ENCODE results near the gene TASOR2. TPM values are rescaled to one million over a fixed set of nuclear protein-coding genes. Genes with fewer than 3 reads are reported as not detected.

Gene TASOR2
- total and polyA plus RNA-seq, 2 donors (not counting 3 experiments of a cell fraction or from before 2014, with no cell fraction given), result 13.6 to 49.9 TPM

- DNase-seq (ENCODE audit: low read depth, low spot score) (no peak), FAIRE-seq (no peak)
- intact Hi-C loops (cut with micrococcal nuclease) (no loop called here), dilution Hi-C loops (cut with MboI; ENCODE audit: extremely low pct_ligation_motif_present, low sequenced_read_pairs) (no loop called here)
- Histone ChIP-seq H3K9me3 (replicated peaks; ENCODE audit: control insufficient read depth, insufficient read depth, low read length) (no peaks in the 10 kb centered on the region), H3K36me3 (ENCODE audit: control insufficient read depth in 2 of 2, extremely low read depth in 1 of 2, insufficient read depth in 2 of 2, low read length in 2 of 2) (no peaks in the 10 kb centered on the region), H3K9me1 (replicated peaks; ENCODE audit: control insufficient read depth, extremely low read depth, insufficient read depth, low read length) (no peaks in the 10 kb centered on the region), H3K9ac (replicated peaks; ENCODE audit: extremely low read depth, insufficient read depth, low read length) (no peak overlapping the region), H3K4me1 (ENCODE audit: control insufficient read depth, extremely low read depth, insufficient read depth, low read length) (no peaks in the 10 kb centered on the region), H3K79me2 (ENCODE audit: control insufficient read depth, insufficient read depth, low read length) (peaks cover 57% of the 10 kb centered on the region), H3K4me2 (ENCODE audit: insufficient read depth, low read length) (no peak overlapping the region), H3K4me3 (replicated peaks in 1 of 3; ENCODE audit: insufficient read depth in 1 of 3, low read depth in 1 of 3, low read length in 3 of 3) (no peak overlapping the region), H2AFZ (ENCODE audit: low read depth, low read length) (no peak overlapping the region), H3K27ac (ENCODE audit: insufficient read depth, low read depth, low read length) (no peak overlapping the region), H4K20me1 (replicated peaks; ENCODE audit: control insufficient read depth, extremely low read depth, insufficient read depth, low read length) (no peaks in the 10 kb centered on the region), H3K27me3 (ENCODE audit: control insufficient read depth in 2 of 2, insufficient read depth in 2 of 2, low read length in 2 of 2) (no peaks in the 10 kb centered on the region)
- ChIA-PET POLR2A (no interaction called here), CTCF (interaction anchor here (1.1 kb wide), 1 partner anchor 9 kb away, joined by 3 read pairs; no protein-coding TSS in a partner anchor)
- no TSS peak for BruUV-seq (replicated peaks)
- TF ChIP-seq POLR2A (IDR thresholded peaks at IDR 0.05; ENCODE audit: low read depth, low read length) (no peak), FOS (IDR thresholded peaks at IDR 0.05; ENCODE audit: borderline replicate concordance, insufficient read depth, low read length) (no peak), POLR2AphosphoS5 (IDR thresholded peaks at IDR 0.05; ENCODE audit: insufficient read depth, low read depth, low read length) (no peak), JUN (IDR thresholded peaks at IDR 0.05; ENCODE audit: borderline replicate concordance, insufficient read depth, insufficient read length, low read depth) (no peak), CTCF (IDR thresholded peaks at IDR 0.05; ENCODE audit: extremely low read depth in 1 of 2, insufficient read depth in 1 of 2, low read depth in 1 of 2, low read length in 2 of 2) (no peak), MAX (IDR thresholded peaks at IDR 0.05; ENCODE audit: insufficient read depth, insufficient read length) (no peak), MYC (IDR thresholded peaks at IDR 0.05; ENCODE audit: low read depth, low read length) (no peak)
These were observed 25.2 kb downstream of the TASOR2 start for GRCh38 chr10:5709865-5710264.
